GM20000 (cell line): Measurements from ENCODE around the gene C2orf49.
A peak's percentile ranks its signal among the peaks of the same experiment; 100 is the strongest.

ENCODE experiments used
- DNase-seq: peaks from one replicate; pipeline ENCODE4 v3.0.0; 2012; ENCODE audit warnings: low spot score
- CTCF ChIP-seq: IDR thresholded peaks from 2 replicates; pipeline ENCODE4 v1.5.1; 2012; ENCODE audit warnings: mild to moderate bottlenecking, control low read depth; ENCODE audit errors: extremely low read depth, missing control alignments

The C2orf49 gene

DNA sequence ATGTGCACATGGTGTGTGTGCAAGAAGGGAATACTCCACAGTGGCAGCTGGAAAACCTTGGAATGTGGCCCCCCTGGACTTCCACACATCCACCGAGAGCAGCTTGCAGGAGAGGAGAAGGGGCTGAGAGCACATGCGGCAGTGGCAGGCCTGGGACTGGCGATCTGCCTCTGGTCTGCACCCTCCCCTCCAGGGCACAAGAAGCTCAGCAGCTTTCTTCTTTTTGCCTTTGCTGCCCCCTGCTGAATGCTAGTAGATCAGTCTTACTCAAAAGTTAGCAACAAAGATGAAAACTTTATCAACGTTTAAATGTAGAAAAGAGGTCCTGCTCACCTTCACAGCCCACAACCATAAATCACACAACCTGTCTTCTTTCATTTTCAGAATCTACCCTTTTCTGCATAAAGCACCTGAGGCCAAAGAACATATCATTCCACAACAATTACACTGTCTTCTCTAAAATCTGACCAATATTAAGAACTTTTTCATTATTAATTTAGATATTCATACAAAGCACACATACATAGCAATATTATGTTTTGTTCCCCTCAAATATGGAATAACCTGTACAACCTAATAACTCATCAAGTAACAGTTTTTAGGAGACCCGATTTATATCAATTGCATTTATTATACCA, 42.4 kb upstream of the C2orf49 start:
- TF ChIP-seq CTCF: peak; percentile 58
- peak; percentile 52 for DNase-seq

GRCh38 chr2:105296017-105296611, 41.2 kb upstream of the C2orf49 start:
- no peak for DNase-seq
- no peak for TF ChIP-seq CTCF

GRCh38 chr2:105297216-105297615, 40.1 kb upstream of the C2orf49 start:
- DNase-seq: no peak
- TF ChIP-seq CTCF: no peak

GRCh38 chr2:105298017-105298416, 39.3 kb upstream of the C2orf49 start:
- no peak for TF ChIP-seq CTCF
- DNase-seq: no peak

DNA sequence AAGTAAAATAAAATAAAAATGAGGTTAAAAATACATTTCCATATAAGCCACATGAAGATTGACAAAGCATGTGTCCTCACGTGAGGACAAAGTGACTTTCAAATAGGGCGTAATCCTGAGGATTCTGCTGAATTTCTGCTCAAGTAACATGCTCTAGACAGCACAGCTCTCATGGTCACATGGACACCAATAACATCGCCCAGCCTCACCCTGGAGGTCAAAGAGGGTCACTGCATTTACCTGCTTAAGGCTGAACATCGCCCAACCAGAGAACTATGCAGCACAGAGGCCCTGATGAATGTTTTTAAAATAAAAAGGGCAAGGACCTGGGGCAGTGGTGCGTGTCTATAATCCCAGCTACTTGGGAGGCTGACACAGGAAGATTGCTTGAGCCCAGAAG, 38.0 kb upstream of the C2orf49 start:
- TF ChIP-seq CTCF: no peak
- DNase-seq: no peak

DNA sequence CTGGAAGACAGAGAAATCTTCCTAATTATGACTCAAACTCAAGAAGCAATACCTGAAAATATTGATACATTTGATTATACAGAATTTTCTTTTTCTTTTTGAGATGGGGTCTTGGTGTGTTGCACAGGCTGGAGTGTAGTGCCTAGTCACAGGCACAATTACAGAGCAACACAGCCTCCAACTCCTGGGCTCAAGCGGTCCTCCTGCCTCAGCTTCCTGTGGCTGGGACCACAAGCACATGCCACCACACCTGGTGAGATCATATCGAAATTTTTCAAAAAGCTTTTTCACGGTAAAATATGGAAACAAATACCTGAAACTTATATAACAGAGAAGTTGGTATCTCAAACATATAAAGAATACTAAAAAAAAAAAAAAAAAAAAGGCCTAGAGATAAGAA, 35.7 kb upstream of the C2orf49 start:
- TF ChIP-seq CTCF: no peak
- no peak for DNase-seq

- no peak for DNase-seq
- no peak for TF ChIP-seq CTCF
Observed at GRCh38 chr2:105307146-105307545, 30.2 kb upstream of the C2orf49 start.
